NB4 (cell line): ENCODE data around the gene ACO2.

ENCODE experiments used
- DNase-seq: peaks from one replicate; pipeline ENCODE4 v3.0.0; 2010; ENCODE audit warnings: low read depth
- H3K4me3 ChIP-seq: one replicate; pipeline ENCODE4 v1.5.1; 2011; ENCODE audit warnings: mild to moderate bottlenecking, low read depth, low read length, moderate library complexity
- CTCF ChIP-seq: IDR thresholded peaks from one replicate; pipeline ENCODE4 v1.5.1; 2012; ENCODE audit warnings: low read depth, low read length
- MAX ChIP-seq: IDR thresholded peaks from 2 replicates; pipeline ENCODE4 v1.6.1; 2011; ENCODE audit warnings: low read depth, low read length
- MYC ChIP-seq: IDR thresholded peaks from 2 replicates; pipeline ENCODE4 v1.6.1; 2011; ENCODE audit warnings: low read depth, low read length
- POLR2A ChIP-seq: IDR thresholded peaks from 2 replicates; pipeline ENCODE4 v1.6.1; 2011; ENCODE audit warnings: mild to moderate bottlenecking; ENCODE audit not compliant: insufficient read length; ENCODE audit errors: extremely low read depth

Gene ACO2

GRCh38 chr22:41470886-41471285 lies 2.0 kb downstream of the ACO2 start:
- H3K4me3 ChIP-seq = no peak overlapping the region
- TF ChIP-seq MAX (no peak), CTCF (no peak), MYC (no peak), POLR2A (no peak)
- DNase-seq = no peak

GRCh38 chr22:41471568-41471967 lies 2.7 kb downstream of the ACO2 start:
- no peak overlapping the region for H3K4me3 ChIP-seq
- DNase-seq = no peak
- no peak for TF ChIP-seq MYC
- TF ChIP-seq MAX = no peak
- TF ChIP-seq POLR2A = no peak
- no peak for TF ChIP-seq CTCF

GRCh38 chr22:41474872-41475451 lies 6.0 kb downstream of the ACO2 start:
- no peak for DNase-seq
- TF ChIP-seq CTCF (no peak), POLR2A (no peak), MAX (no peak)
- no peak overlapping the region for H3K4me3 ChIP-seq

- no peak overlapping the region for H3K4me3 ChIP-seq
- TF ChIP-seq MYC (no peak), MAX (no peak)
- DNase-seq = no peak
Observed at GRCh38 chr22:41478473-41478872, 9.6 kb downstream of the ACO2 start.

GRCh38 chr22:41478891-41479521 lies 10.1 kb downstream of the ACO2 start:
- peak; percentile 39 for DNase-seq
- no peak for TF ChIP-seq MYC
- no peak for TF ChIP-seq POLR2A
- no peak for TF ChIP-seq CTCF
- TF ChIP-seq MAX = no peak
- H3K4me3 ChIP-seq = no peak overlapping the region

GRCh38 chr22:41479671-41480396 lies 10.9 kb downstream of the ACO2 start:
- no peak overlapping the region for H3K4me3 ChIP-seq
- no peak for DNase-seq
- TF ChIP-seq MAX (no peak), MYC (no peak), POLR2A (no peak), CTCF (no peak)
